Measurements from ENCODE around the gene DST.
"Not testable (repeated sequence)": the region's sequence is repeated elsewhere in the genome, so short reads cannot be mapped to it uniquely, and the experiment has no call there.

Gene DST

GRCh38 chr6:56567501-56567900, 75.2 kb downstream of the DST start:
- Histone ChIP-seq H3K4me3 (ENCODE audit: low read length) (no peak overlapping the region), H3K4me2 (ENCODE audit: low read length) (no peak overlapping the region), H3K4me1 (ENCODE audit: control insufficient read depth, insufficient read depth, low read length) (no peaks in the 10 kb centered on the region), H3K27me3 (ENCODE audit: control insufficient read depth, insufficient read depth, low read length) (no peaks in the 10 kb centered on the region), H3K9ac (ENCODE audit: low read depth, low read length) (no peak overlapping the region), H3K9me3 (replicated peaks; ENCODE audit: low read length) (no peaks in the 10 kb centered on the region), H3K36me3 (ENCODE audit: insufficient read depth, low read length) (peaks cover 73% of the 10 kb centered on the region)

DNA sequence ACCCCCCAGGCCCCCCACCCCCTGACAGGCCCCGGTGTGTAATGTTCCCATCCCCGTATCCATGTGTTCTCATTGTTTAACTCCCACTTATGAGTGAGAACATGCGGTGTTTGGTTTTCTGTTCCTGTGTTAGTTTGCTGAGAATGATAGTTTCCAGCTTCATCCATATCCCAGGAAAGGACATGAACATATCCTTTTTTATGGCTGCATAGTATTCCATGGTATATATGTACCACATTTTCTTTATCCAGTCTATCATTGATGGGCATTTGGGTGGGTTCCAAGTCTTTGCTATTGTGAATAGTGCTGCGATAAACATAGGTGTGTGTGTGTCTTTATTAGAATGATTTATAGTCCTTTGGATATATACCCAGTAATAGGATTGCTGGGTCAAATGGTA, 80.0 kb downstream of the DST start:
- not testable (repeated sequence) for H3K27me3 ChIP-seq (ENCODE audit: control insufficient read depth, insufficient read depth, low read length)
- peaks cover 71% of the 10 kb centered on the region for H3K36me3 ChIP-seq (ENCODE audit: insufficient read depth, low read length)

DNA sequence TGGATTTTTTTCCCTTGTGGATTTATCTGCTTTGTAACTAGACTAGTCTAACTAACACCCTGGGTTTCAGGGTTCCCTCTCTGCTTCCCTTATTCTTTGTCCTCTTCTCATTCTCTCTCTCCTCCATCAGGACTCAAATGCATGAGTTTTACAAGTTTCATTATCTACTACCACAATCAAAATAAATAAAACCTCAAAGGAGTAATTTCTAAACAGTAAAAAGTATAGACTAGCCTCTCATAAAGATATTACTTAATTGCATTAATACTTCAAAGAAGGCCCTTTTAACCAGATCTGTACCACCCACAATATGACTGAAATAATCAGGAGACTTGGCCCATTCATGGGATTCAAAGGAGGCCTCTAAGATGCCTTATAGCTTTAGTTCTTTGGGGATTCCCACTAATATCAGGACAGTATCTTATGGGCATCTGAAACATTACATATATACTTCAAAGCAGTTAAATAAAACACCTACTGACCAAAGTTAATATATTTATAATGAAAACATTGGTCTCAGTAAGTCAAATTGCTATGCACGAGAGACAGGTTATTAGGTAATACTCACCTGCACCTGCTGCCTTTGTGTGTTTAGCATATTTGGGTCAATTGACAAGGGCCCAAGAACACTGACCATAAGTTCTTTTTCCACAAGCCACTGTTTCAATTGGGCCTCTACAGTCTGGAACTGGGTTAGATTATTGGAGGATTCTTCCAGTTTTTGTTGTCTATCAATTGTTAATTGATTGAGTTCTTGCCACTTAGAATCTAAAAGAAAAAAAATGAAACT, 85.7 kb downstream of the DST start:
- peaks cover 4% of the 10 kb centered on the region for H3K4me1 ChIP-seq (ENCODE audit: control insufficient read depth, insufficient read depth, low read length)
- H3K9ac ChIP-seq (ENCODE audit: low read depth, low read length): no peak overlapping the region
- H3K4me3 ChIP-seq (ENCODE audit: low read length): no peak overlapping the region
- no peak overlapping the region for H3K4me2 ChIP-seq (ENCODE audit: low read length)
- peaks cover 86% of the 10 kb centered on the region for H3K36me3 ChIP-seq (ENCODE audit: insufficient read depth, low read length)
- no peaks in the 10 kb centered on the region for H3K9me3 ChIP-seq (replicated peaks; ENCODE audit: low read length)
- H3K27me3 ChIP-seq (ENCODE audit: control insufficient read depth, insufficient read depth, low read length): no peaks in the 10 kb centered on the region

More for the DNA sequence above, 80.0 kb downstream of the DST start:
- H3K4me3 ChIP-seq (ENCODE audit: low read length); H3K9me3 ChIP-seq (replicated peaks; ENCODE audit: low read length); H3K4me2 ChIP-seq (ENCODE audit: low read length); H3K9ac ChIP-seq (ENCODE audit: low read depth, low read length); H3K4me1 ChIP-seq (ENCODE audit: control insufficient read depth, insufficient read depth, low read length): not testable (repeated sequence)

DNA sequence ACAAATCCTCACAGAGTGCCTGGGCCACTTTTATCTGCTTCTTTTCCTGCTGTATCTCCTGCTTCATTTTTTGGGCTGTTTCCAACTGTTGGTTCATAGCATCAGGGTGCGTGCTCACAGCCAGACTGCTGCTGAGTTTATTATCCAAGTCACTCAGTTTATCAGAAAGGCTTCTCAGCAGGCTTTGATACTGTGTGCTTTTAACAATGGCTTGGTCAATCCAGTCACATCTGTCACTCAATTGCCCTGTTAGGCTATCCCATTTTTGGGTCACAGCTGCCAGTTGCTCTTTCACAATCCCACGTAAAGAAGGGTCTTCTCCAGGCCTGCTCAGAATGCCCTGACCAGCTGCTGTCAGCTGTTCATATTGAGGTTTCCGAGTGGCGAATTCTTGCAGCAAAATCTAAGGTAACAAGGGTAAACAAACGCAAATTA, 87.2 kb downstream of the DST start:
- no peak overlapping the region for H3K4me3 ChIP-seq (ENCODE audit: low read length)

DNA sequence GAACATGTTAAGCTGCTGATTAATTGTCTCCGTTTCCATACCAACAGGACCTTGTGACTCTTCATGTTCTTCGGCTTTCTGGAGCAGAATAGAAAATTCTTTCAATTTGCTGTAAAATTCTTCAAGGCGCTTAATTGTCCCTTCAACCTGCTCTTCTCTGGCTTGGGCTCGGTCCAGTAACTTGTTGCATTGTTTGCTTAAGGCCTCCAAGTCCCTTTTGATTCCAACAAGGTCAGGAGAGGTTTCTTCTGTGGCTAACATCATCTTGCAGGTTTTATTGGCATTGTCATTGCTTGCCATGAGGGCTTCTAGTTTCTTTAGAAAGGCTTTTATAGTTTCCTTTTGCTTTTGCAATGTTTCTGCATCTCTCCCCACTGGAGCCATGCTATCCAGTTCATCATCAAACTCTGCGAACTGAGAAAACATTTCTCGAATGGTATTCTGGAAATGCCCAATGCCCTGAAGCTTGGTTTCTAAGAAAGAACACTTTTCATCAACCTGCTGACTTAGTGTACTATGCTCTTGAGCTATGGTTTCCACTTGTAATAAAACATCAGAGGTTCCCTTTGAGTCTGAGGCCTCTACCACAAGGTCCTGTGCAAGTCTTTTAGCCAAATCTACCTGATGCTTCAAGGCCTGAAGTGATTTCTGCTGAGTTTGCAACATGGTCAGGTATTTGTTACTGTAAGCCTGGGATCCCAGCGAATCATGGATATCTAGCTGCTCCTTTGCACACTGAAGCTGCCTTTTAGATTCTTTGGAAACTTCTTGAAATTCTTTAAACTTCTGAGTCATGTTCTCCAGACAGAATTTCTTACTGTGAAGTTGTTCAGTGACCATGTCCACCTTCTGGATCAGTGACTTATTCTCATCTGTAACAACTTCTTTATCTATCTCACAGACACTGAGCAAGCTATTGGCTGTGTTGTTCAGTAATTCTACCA, 90.2 kb downstream of the DST start:
- peaks cover 74% of the 10 kb centered on the region for H3K36me3 ChIP-seq (ENCODE audit: insufficient read depth, low read length)
- H3K9me3 ChIP-seq (replicated peaks; ENCODE audit: low read length): no peaks in the 10 kb centered on the region
- H3K9ac ChIP-seq (ENCODE audit: low read depth, low read length): no peak overlapping the region
- H3K4me1 ChIP-seq (ENCODE audit: control insufficient read depth, insufficient read depth, low read length): peaks cover 9% of the 10 kb centered on the region
- H3K4me3 ChIP-seq (ENCODE audit: low read length): no peak overlapping the region
- H3K27me3 ChIP-seq (ENCODE audit: control insufficient read depth, insufficient read depth, low read length): no peaks in the 10 kb centered on the region
- H3K4me2 ChIP-seq (ENCODE audit: low read length): no peak overlapping the region

More for the DNA sequence above, 87.2 kb downstream of the DST start:
- Histone ChIP-seq H3K9me3 (replicated peaks; ENCODE audit: low read length) (no peaks in the 10 kb centered on the region), H3K27me3 (ENCODE audit: control insufficient read depth, insufficient read depth, low read length) (no peaks in the 10 kb centered on the region), H3K4me2 (ENCODE audit: low read length) (no peak overlapping the region), H3K36me3 (ENCODE audit: insufficient read depth, low read length) (peaks cover 86% of the 10 kb centered on the region), H3K9ac (ENCODE audit: low read depth, low read length) (no peak overlapping the region), H3K4me1 (ENCODE audit: control insufficient read depth, insufficient read depth, low read length) (peaks cover 7% of the 10 kb centered on the region)

DNA sequence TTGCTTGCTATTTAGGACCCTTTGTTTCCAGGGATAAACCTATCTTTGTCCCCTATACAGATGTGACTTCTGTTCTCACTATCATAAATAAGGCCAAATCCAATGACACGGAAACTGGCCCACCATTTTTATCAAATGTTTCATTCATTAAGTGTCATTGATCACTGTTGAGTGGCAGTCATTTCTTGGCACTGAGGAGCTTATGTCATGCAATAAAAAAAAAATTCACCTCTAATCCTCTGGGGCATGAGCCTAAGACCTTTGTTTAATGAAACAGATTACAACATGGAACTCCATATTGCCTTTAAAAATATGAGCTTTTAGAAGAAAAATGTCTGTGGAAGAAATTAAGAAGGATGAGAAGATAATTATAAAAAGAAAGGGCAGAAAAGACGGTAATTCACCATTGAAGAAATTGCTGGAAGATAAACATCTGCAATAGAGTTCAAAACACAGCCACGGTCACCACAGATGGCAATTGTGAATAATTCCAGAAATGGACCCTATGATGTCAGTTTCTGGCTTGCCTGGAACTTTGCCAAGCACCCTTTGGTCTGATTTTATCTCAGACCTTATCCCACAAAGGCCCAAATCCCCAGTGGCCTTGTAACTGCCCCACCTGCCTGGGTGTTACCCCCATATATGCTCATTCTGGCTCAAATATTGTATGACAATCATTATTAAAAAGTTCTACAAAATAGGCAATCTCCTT, 91.1 kb downstream of the DST start:
- peaks cover 66% of the 10 kb centered on the region for H3K36me3 ChIP-seq (ENCODE audit: insufficient read depth, low read length)
- H3K9ac ChIP-seq (ENCODE audit: low read depth, low read length): no peak overlapping the region
- H3K4me1 ChIP-seq (ENCODE audit: control insufficient read depth, insufficient read depth, low read length): peaks cover 9% of the 10 kb centered on the region

GRCh38 chr6:56550301-56550700, 92.4 kb downstream of the DST start:
- peak overlapping the region; percentile 41 for H3K4me2 ChIP-seq (ENCODE audit: low read length)
- peaks cover 56% of the 10 kb centered on the region for H3K36me3 ChIP-seq (ENCODE audit: insufficient read depth, low read length)
- H3K4me1 ChIP-seq (ENCODE audit: control insufficient read depth, insufficient read depth, low read length): peaks cover 9% of the 10 kb centered on the region
- no peak overlapping the region for H3K4me3 ChIP-seq (ENCODE audit: low read length)
- H3K27me3 ChIP-seq (ENCODE audit: control insufficient read depth, insufficient read depth, low read length): no peaks in the 10 kb centered on the region
- H3K9ac ChIP-seq (ENCODE audit: low read depth, low read length): no peak overlapping the region
- no peaks in the 10 kb centered on the region for H3K9me3 ChIP-seq (replicated peaks; ENCODE audit: low read length)

More for the DNA sequence above, 91.1 kb downstream of the DST start:
- no peak overlapping the region for H3K4me2 ChIP-seq (ENCODE audit: low read length)
- H3K9me3 ChIP-seq (replicated peaks; ENCODE audit: low read length): no peaks in the 10 kb centered on the region
- H3K4me3 ChIP-seq (ENCODE audit: low read length): no peak overlapping the region
- H3K27me3 ChIP-seq (ENCODE audit: control insufficient read depth, insufficient read depth, low read length): no peaks in the 10 kb centered on the region

DNA sequence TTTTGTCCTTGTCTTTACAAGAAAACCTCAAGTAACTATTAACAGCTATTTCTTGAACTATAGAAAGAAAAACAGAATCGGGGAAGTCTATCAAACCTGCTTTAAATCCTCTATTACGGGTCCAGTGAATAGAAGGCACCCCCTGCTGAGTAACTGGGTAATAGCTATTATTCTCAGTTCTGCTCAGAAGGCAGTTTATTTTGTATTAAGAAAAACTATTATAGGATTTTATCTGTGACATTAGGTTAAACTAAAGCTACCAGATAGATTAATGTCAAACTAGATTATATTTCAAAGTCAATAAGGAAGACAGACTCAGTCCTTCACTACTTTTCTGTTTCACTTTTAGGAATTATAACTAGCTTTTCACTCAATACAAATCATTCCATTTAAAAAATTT, 93.7 kb downstream of the DST start:
- peaks cover 16% of the 10 kb centered on the region for H3K4me1 ChIP-seq (ENCODE audit: control insufficient read depth, insufficient read depth, low read length)
- peaks cover 45% of the 10 kb centered on the region for H3K36me3 ChIP-seq (ENCODE audit: insufficient read depth, low read length)
- no peaks in the 10 kb centered on the region for H3K27me3 ChIP-seq (ENCODE audit: control insufficient read depth, insufficient read depth, low read length)
- H3K9ac ChIP-seq (ENCODE audit: low read depth, low read length): no peak overlapping the region
- no peak overlapping the region for H3K4me3 ChIP-seq (ENCODE audit: low read length)
- no peaks in the 10 kb centered on the region for H3K9me3 ChIP-seq (replicated peaks; ENCODE audit: low read length)
- H3K4me2 ChIP-seq (ENCODE audit: low read length): no peak overlapping the region

- no peaks in the 10 kb centered on the region for H3K27me3 ChIP-seq (ENCODE audit: control insufficient read depth, insufficient read depth, low read length)
- no peaks in the 10 kb centered on the region for H3K9me3 ChIP-seq (replicated peaks; ENCODE audit: low read length)
- H3K9ac ChIP-seq (ENCODE audit: low read depth, low read length): no peak overlapping the region
These were observed 95.0 kb downstream of the DST start for GRCh38 chr6:56547687-56548086.

GRCh38 chr6:56542364-56543331, 100.0 kb downstream of the DST start:
- no peaks in the 10 kb centered on the region for H3K9me3 ChIP-seq (replicated peaks; ENCODE audit: low read length)
- peaks cover 64% of the 10 kb centered on the region for H3K4me1 ChIP-seq (ENCODE audit: control insufficient read depth, insufficient read depth, low read length)
- peaks cover 3% of the 10 kb centered on the region for H3K36me3 ChIP-seq (ENCODE audit: insufficient read depth, low read length)
- peak overlapping the region; percentile 93 for H3K4me2 ChIP-seq (ENCODE audit: low read length)
- H3K4me3 ChIP-seq (ENCODE audit: low read length): peak overlapping the region; percentile 74
- H3K9ac ChIP-seq (ENCODE audit: low read depth, low read length): peak overlapping the region; percentile 87
- no peaks in the 10 kb centered on the region for H3K27me3 ChIP-seq (ENCODE audit: control insufficient read depth, insufficient read depth, low read length)

More at GRCh38 chr6:56547687-56548086, 95.0 kb downstream of the DST start:
- Histone ChIP-seq H3K4me1 (ENCODE audit: control insufficient read depth, insufficient read depth, low read length) (peaks cover 23% of the 10 kb centered on the region), H3K4me2 (ENCODE audit: low read length) (no peak overlapping the region), H3K36me3 (ENCODE audit: insufficient read depth, low read length) (peaks cover 33% of the 10 kb centered on the region), H3K4me3 (ENCODE audit: low read length) (no peak overlapping the region)

Measured in skeletal muscle satellite cell (primary cell).